Fibroblast of mammary gland (primary cell): ENCODE measurements around the gene SKIC8.

Experiments
- DNase-seq: peaks from one replicate; pipeline ENCODE4 v3.0.0-alpha.2; 2010; ENCODE audit warnings: low read depth
- H3K4me3 ChIP-seq: 2 replicates; pipeline ENCODE4 v1.5.1; 2011; ENCODE audit warnings: low read depth, mild to moderate bottlenecking, low read length, moderate library complexity; ENCODE audit not compliant: control insufficient read depth
- CTCF ChIP-seq: conservative IDR thresholded peaks from 2 replicates; pipeline ENCODE4 v1.5.1; 2011; ENCODE audit warnings: low read depth, low read length, inconsistent platforms; ENCODE audit not compliant: control insufficient read depth, insufficient read depth

SKIC8 gene

DNA sequence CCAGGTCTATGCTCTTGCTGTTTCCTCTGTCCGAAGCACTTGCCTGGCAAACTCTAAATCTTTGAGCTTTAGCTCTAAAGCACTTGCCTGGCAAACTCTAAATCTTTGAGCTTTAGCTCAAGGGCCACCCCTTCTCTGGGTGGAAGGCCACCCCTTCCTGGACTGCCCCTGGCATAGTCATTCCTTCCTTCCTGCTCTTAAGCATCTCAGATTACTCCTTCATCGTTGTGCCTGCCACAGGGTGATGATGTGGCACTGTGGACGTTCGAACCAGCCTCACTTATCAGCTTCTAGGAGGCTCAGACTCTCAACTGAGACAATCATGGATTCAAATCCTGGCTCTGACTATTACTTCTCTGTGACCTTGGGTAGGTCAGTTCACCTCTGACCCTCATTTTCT is 30.2 kb upstream of the SKIC8 start:
- TF ChIP-seq CTCF, result no peak
- no peak for DNase-seq
- H3K4me3 ChIP-seq, result no peak overlapping the region

GRCh38 chr15:78327466-78327865 is 28.1 kb upstream of the SKIC8 start:
- no peak for TF ChIP-seq CTCF
- DNase-seq, result peak; percentile 32
- no peak overlapping the region for H3K4me3 ChIP-seq

DNA sequence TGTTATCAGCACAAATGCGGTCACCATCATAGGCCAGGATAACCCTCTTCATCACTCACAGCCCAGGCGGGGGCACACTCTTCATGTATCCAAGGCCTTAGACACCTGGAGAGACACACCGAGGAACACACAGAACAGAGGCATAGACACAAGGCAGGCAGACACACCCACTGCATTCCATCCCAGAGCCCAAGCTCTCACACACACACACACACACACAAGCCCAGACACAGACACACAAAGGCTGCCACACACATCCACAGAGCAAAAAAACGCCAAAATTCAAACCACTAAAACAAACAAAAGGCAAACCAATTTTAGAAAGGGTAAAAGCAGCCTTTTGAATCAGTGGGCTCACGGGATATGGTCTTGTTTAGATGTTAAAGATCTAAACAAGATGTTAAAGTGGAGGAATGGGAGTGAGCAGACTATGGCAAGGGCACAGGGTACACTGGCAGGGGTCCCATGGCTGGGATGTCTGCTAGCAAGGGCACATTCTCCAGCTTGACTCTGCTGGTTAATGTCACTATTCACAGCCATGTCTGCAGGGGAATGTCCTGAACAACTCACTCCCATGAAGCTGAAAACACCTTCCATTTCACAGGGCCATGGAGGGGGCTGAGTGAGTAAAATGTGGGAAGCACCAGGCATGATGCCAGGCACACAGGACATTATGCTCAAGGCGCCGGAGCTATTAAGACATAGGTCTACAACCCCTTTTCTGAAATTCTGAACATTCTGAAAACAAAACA is 25.9 kb upstream of the SKIC8 start:
- TF ChIP-seq CTCF, result no peak
- no peak for DNase-seq
- H3K4me3 ChIP-seq, result no peak overlapping the region

- DNase-seq, result no peak
- TF ChIP-seq CTCF, result no peak
- no peak overlapping the region for H3K4me3 ChIP-seq
These were observed 24.7 kb upstream of the SKIC8 start for GRCh38 chr15:78324144-78324543.

GRCh38 chr15:78323693-78324092 is 24.3 kb upstream of the SKIC8 start:
- TF ChIP-seq CTCF, result no peak
- DNase-seq, result no peak

DNA sequence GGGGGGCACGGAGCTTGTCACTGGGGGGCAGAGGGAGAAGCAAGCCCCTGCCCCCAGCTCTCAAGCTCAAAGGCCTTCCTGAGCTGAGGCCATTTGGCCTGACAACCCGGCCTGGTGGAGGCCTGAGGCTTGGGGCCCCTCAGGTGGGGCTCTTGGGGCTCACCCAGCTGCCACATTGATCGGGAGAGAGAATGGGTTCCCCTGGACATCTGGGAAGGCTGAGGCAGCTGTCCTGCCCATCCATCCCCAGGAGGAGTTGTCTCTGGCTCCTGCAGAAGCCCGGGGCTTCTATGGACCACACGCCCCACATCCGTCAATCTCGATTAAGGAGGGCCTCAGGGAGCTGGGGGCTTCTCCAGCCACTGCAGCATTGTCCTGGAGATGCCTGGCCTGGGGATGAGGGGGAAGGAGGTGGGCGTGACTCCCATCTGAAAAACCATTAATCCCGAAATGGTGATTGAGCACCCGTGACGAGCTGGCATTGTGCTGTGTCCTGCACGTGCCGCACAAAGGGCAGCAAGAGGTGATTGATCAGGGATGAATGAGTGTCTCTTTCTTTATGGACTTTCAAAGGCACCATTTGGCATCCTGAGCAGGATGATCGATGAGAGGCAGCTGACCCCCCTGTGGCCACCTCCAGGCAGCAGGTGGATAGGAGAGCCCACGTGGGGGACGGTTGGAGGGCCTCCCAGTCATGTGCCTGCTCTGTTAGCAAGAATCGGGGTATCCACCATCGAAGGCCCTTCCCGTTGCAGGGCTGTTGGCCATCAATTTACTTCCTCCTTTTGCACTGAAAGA is 23.5 kb upstream of the SKIC8 start:
- no peak overlapping the region for H3K4me3 ChIP-seq
- TF ChIP-seq CTCF, result no peak
- DNase-seq, result no peak

More at GRCh38 chr15:78323693-78324092, 24.3 kb upstream of the SKIC8 start:
- H3K4me3 ChIP-seq, result no peak overlapping the region
